ENCODE results near the gene GFRA1.

GFRA1 gene

DNA sequence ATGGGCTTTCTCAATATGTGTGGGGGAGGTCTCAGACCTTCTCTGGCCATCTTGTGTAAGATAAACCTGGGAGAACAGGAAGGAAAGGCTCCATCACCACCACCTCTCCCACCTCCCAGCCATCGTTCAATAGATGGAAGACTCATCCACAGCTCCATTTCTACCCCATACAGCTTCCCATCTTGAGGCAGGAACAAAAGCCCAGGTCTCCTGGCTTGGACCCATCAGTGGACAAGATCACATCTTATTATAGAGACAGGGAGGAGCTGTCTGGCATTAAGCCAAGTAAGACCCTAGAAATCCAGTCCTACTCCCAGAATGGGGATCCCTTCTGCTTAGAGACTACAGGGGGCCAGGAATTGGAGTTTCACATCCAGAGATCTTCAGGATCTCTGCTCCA is 150.3 kb downstream of the GFRA1 start:
- no peak for DNase-seq (ENCODE audit: low read depth)

DNA sequence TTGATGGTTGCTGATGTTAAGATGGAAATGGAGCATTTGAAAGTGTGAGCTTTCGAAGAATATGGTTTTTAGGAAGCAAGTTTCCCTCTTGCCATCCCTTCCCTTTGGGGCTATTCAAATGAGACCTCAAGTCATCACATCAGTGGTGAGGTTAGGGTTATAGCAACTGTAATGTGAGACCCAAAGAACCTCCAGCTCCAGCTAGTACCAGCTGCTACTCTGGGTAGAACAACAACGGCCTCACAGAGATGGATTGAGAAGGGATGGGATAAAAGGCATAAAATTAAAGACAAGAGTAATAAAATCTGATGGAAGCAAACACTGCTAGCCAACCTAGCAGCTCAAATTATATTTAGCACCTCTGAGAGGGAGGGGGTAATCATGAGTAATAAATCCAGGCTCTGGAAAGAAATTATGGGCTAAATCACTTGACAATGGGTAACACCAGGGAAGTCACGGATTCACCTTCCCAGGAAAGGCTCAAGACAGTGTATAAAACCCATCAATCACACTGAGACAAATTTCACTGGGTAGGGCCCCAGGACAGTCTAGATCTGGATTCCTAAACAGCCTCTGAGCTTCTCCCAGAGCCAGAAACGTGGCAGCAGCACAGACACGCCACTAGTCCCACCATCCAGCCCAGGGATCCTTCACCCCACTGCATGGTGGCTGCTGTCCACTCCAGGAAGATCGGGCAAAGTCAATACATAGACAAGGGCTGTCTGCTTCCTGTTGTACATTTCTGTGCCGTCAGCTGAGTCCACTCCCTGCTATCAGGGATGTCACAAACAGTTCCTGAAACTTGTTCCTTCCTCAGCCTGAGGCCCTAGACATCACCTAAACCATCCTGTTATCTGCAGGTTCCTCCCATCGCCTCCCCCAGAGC is 151.1 kb downstream of the GFRA1 start:
- no peak for DNase-seq (ENCODE audit: low read depth)

DNA sequence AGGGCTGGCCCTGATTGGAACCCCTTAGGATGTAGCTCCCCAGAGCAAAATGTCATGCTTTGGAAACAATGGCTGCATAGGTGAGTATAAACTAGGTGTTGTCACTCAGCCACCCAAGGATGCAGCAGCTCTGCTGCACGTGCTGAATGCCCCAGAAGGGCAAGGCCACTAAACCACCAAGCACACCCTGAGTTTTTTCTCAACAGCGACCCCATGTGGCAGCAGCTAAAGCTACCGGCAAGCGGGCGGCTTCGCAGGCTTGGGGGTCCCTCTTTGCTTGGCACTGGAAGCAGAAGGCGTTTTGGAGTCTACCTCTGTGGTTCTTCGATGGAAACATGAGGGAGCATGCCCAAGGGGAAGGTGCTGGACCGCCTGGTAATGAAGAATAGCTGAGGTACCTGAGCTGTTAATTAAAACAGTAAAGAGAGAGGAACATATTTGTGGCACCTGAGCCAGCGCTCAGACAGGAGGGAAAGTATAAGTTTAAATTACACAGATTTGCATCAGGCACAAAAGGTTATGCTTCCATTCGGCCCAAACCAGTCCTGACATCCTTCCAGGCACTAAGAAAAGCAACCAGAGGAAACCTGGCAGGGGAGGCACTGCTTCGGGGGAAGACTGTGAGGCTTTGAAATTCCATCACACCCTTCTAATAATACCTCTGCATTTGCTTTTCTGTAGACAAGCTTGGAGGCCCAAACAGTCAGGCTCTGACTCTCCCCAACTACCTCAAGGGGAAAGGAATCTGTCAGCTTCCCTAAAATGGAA is 152.1 kb downstream of the GFRA1 start:
- DNase-seq (ENCODE audit: low read depth) = no peak

DNA sequence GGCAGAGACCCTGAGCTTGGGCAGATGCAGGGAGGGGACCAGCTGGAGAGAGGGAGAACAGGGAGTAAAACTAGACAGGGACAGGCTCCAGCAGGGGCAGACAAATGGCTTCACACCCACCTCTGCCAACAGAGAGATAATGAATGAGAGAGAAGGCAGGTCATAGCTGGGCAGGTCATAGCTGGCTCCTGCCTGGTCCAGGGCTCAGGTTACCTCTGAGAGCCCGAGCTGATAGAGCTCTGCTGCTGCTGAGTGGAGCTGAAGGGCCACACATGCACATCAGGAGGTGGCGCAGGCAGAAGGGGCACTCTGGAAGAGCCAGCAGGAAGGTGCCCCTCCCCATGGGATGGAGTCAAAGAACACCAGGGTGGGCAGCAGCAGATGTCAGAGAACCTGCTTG is 154.2 kb downstream of the GFRA1 start:
- no peak for DNase-seq (ENCODE audit: low read depth)

DNA sequence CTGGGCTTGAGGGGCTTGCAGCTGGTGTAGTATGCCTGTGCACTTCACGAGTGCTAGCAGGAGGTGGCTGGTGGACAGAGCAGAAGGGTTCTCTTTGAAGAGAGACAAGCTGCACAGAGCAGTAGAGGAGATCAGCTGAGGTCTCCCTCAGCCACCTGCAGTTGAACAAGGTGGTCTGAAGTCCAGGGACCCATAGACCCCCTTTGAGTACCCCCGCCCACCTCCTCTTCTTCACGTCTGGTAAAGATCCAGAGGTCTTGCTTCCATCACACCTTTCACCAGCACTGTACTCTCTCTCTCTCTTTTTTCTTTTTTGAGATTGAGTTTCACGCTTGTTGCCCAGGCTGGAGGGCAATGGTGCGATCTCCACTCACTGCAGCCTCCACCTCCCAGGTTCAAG is 157.2 kb downstream of the GFRA1 start:
- DNase-seq (ENCODE audit: low read depth) = no peak

DNA sequence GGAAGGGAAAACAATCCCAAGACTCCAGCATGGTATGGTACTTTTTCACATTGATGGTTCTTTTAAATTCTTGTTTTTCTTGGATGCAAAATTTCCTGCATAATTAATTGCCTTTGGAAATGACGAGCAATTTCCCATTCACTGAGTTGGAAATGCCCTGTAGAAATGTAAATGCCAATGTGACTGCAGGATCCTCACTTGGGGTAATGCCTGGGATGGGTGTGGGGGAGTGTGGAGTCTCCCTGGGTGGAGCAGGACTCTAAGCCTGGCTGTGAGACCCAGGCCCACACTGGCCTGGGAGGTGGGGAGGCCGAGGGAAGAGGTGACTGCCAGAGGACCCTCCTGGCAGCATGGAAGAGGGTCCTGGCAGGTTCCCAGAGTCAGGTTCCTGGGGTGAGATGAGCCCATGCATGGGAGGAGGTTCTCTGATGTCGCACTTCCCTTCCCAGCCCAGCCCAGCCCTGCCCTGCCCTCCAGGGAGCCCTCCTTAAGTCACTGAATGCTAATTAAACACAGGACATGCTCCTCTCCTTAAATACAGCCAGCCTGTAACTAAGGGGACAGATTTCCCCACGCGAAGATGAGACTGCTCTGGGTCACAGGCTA is 157.9 kb downstream of the GFRA1 start:
- DNase-seq (ENCODE audit: low read depth) = no peak

DNA sequence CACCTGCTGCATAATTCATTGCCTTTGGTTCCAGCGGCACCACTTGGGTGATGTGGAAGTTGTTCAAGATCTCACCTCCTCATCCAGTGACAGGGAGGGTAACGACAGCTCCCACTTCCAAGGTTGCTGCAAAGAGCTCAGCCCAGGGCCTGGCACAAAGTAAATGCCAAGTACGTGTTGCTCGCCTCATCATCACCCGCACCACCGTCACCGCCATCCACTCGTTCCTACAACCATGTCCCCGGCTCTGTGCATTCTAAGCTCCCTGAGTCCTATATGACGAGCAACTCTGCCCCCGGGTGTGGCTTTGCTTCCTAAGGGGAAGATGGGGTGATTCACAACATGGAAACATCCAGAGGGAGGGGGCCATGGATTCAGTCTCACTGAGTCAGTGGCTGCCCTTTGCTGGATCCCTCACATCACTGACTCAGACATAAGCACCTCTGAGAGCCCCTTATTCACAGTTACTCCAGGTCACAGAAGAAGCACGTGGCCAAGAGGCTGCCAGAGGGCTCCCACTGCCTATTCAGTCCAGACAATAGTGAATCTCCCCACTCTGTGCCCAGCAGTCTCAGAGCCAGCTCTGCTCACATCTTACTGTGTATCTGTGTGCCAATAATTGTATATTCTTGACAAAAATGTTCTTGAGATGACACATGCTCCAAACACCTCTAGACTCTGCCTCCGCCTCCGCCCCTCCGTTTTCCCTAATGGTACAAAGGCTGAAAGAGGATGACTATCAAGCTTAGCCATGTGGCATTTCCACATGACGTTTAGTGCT is 159.1 kb downstream of the GFRA1 start:
- peak; percentile 60 for DNase-seq (ENCODE audit: low read depth)

DNA sequence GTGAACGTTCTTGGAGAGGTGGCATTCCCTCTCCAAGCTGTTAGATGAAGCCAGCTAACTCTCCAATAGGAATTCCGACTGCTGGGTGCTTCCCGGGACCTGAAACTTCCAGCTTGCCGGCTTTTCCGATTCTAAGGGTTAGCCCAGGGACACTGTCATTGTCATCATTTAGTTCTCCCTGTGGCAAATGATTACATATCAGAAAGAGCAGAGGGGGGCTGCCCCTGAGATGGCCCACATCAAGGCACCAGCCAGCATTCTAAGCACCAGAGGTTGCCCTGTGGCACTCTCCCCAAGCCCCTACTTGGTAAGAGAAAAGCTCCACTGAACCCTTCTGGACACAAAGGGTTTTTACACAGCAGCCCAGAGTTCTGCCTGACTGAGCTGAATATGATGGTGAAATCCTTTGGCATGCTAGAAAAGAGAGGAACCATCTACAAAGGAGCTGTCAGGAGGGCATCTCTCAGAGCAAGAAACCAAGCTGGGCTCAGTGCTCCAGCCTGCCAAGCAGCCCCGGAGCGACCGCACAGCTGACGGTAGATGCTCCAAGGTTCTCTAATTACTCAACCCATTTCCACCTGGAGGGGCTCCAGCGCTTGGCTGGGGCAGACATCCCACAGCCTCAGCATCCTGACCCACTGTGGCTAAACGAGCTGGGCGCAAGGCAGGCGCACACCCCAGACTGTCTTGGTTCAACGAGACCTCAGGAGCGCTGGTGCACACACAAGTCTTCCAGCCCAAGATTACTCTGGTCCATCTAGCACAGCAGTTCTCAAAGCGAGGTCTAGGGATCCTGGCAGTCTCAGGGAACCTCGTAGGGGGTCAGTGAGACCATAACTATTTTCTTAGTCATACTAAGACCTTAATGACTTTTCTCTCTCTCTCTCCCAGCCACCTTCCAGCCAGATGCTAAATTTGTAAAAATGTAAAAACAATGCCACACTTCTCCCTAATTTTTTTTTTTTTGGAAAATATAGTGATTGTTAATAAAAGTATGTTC is 160.5 kb downstream of the GFRA1 start:
- no peak for DNase-seq (ENCODE audit: low read depth)

DNA sequence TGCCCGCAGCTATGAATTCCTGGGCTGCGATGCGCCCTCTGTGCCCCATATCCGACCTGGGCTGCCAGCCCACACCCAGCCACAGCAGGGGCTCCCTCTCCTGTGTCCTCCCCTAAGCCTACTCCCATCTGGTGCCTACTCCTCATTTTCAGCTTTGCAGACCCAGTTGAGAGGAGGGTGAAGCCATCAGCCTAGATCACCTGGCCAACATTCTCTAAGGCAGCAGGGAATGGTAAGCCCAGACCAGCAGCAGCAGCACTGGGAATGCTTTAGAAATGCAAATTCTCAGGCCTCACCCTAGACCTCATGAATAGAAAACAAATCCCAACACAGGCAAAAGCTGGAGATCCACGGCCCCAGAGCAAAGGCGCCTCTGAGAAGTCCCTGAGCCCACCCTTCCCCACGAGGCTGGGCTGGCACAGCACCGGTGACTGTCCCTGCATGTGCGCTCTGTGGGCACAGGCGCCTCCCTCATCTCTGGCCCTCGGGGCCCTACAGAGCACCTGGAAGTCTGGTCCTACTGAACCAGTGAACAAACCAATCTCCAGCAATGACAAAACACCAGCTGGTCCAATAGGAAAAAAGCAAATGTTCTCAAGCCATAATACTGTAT is 161.4 kb downstream of the GFRA1 start:
- no peak for DNase-seq (ENCODE audit: low read depth)

DNA sequence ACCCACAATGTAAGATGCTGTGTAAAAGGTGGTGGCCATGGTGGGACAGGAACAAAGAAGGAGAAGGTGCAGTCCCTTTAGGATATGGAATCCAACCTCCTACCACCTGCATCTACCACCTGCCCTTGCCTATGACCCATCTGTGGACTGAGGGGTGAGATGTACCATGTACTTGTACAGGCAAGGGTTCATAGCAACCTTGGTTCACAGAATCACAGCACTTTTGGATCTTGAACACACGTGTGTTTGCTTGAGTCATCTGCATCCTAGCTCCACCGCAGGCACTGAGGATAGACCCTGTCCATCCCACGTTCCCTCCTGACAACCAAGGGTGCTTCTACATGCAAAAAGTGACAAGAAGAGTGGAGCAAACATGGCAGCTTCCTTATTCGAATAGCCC is 162.3 kb downstream of the GFRA1 start:
- DNase-seq (ENCODE audit: low read depth) = no peak

DNA sequence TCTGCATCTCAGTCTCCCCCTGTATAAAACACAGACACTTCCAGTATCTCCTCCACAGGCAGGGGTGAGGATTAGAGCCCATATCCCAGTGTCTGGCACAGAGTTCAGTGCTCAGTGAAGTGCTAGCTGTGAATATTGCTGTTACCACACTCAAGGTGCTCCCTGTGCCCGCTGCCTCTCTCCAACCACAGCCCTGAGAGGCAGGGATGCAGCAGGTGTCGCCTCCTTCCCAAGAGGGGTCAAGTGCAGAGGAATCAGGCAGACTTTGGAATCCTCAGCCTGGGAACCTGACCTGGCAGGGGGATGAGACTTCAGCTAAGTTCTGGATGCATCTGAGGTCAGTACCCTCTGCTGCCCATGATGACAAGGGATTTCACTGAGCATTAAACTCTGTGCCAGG is 163.1 kb downstream of the GFRA1 start:
- DNase-seq (ENCODE audit: low read depth) = no peak

DNA sequence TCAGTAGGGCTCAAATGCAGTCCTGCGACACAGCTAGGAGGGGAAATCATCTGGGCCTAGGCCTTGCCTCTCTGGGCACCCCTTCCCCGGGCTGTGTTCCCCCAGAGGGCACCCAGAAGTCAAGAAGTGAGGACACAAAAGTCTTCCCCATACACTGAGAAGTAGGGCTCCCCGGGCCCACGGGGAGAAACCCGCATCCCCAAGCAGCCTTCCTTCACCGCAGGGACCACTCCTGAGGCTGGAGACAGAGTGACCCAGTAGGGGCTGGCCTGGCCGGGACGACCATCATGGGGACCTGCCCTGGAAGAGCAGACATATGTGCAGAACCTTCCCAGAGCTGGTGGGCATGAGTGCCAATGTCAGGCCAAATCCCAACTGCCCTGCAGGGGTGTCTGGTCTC is 163.5 kb downstream of the GFRA1 start:
- DNase-seq (ENCODE audit: low read depth) = no peak

DNA sequence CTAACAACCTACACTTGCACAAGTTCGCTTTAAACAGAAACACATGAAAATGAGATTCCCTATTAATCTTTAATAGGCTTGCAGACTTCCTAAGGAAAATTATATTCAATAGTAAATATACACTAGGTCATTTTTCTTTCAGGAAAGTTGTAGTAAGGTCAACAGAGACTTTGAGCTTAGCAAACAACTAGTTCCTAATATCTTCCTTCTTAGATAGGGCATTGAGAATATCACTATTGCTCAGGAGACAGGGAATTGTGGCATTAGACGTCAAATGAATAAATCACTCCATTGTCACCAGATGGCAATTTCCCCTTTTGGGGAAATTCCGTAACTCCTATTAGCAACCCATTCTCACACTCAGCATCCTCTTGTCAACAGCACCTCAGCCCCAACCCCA is 164.9 kb downstream of the GFRA1 start:
- DNase-seq (ENCODE audit: low read depth) = no peak

DNA sequence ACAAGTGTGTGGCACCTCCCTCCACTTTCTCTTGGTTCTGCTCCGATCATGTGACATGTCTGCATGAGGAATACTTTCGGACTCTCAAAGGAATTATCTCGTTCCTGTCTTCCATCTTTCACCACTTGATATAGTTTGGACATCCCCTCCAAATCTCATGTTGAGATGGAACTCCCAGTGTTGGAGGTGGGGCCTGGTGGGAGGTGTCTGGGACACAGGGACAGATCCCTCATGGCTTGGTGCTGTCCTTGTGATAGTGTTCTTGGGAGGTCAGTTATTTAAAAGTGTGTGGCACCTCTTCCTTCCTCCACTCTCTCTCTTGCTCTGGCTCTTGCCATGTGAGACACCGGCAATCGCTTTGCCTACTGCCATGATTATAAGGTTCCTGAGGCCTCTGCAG is 166.4 kb downstream of the GFRA1 start:
- no peak for DNase-seq (ENCODE audit: low read depth)

DNA sequence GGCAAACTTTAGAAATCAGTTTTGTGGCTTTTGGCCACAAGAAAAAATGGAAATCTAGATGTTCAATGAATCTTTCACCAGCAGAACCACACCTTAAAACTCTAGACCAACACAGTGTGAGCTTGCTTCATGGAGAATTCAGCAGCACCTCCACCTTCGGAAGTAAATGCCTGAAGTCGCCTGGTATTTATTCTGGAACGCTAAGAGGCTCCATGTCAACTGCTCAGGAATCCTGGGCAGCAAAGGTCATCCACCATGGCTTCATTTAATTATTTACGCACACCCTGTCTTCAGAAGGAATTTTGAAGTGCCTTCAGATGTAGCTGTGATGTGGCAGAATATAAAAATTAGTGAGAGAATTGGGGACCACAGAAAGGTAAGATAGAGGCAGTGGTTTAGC is 167.7 kb downstream of the GFRA1 start:
- no peak for DNase-seq (ENCODE audit: low read depth)

DNA sequence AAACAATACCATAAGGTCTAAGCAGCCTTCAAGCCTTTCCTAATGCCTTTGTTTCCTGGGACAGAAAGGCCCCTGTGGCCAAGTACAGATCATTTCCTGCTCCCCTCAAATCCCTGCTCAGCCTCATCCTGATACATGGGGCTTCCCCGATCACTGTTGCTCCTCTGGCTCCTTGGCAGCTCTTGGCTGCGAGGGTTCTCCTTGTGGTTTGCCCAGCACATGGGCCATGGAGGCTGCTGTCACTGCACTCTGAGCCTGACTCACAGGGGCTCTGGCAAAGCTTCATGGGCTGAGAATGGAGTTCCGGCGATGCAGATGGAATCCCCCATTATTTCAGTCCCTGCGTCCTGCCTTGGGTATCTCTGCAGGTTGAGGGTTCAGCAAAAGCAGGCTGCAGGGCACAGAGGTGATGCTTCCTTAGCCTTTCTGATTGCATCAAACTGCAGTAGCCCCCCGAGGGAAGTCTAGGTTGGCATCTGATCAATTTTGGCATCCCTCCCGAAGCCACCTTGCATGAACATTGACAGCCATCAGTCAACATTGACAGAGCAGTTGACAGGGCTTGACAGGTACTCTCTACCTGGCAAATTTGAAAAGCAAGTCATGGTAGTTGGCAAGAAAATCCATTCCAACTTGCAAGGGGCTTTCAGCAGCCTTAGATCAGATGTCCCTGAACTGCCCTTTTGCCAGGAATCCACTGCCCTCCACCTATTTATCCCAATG is 168.6 kb downstream of the GFRA1 start:
- DNase-seq (ENCODE audit: low read depth) = peak; percentile 17

DNA sequence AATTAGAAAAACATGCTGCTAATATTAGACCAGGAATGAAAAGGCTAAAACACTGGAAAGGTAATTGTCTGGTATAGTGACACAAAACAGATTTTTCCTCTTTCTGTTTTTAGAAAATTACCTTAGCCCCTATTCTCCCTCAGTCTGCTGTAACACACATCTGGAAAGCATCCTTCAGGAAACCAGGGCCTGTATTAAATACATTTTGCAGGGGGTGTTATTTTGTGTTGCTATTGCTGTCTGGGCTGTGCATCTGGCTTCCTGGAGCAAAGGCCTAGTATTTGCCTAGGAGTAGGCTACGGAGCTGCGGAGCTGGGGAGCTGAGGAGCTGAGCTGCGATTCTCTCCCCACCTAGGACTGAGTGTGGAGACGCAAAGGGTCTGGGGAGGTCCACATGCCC is 169.3 kb downstream of the GFRA1 start:
- no peak for DNase-seq (ENCODE audit: low read depth)

DNA sequence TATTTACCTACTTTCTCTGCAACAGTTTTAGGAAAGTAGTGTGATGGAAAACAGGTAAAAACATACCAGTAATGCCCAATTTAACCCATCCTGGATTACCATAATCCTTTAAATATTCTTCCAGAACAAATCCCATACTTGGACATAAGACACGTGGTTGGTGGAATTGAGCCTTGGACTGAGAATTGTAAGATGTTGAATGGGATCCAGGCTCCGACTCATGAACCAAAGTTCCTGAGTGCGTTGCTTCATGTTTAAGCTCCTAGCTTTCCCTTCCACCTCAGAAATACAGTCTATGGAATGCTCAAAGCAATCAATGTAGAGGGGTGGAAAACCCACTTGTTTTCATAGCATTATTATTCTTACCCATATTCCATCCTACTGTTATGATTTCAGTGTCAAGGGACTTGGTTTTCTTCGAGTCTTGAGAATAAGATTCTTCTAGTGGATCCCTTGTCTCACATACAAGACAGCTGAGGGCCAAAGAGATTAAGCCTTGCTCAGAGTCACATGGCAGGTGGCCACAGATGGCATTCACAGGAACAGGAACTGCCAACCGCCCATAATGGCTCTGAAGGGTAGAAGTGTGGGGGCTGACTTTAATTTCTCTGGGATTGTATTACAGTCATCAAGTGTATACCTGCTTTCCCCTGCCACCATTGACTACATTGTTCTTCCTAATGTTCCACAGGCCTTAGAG is 171.2 kb downstream of the GFRA1 start:
- peak; percentile 19 for DNase-seq (ENCODE audit: low read depth)

DNA sequence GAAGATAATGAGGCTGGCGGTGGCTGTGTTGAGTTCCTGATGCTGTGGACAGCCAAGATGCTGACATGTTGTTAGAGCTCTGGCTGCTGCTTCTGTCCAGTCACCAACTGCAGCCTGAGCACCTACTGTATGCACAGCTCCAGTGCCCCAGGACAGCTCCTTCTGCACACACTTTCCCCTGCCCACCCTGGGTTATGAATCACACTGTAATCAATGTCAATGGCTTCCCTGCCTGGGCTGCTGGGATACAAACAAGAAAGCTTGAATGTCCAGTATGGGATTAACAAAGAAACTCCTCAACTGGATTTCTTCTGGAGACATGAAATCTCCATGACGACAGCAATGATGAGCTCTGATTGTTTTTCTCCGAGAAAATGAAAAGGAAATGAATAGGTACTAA is 172.0 kb downstream of the GFRA1 start:
- no peak for DNase-seq (ENCODE audit: low read depth)

Data from GM04504 (cell line).